GM12878 (cell line): ENCODE data around the gene FRAS1. TPM values are rescaled to one million over a fixed set of nuclear protein-coding genes. Genes with fewer than 3 reads are reported as not detected.
"Not testable (repeated sequence)": the region's sequence is repeated elsewhere in the genome, so short reads cannot be mapped to it uniquely, and the experiment has no call there.

Experiments
- ATAC-seq: fragments of 200-7000 bp; cut with Tn5 transposase; 3 replicates; pipeline ENCODE4 v1.9.1; 2020; ENCODE audit warnings: mild to moderate bottlenecking, moderate library complexity
- Bru-seq: library from RNA; stranded (reverse); fragments of 400-500 nt; gene quantifications from one replicate; lab custom pipeline; 2021; lab: Mats Ljungman, UMichigan
- BruChase-seq, 2 experiments: library from RNA; stranded (reverse); fragments of 400-500 nt; gene quantifications; one replicate each; lab custom pipeline; 2021; lab: Mats Ljungman, UMichigan
- BruUV-seq: library from RNA; stranded (reverse); fragments of 400-500 nt; replicated peaks from 2 replicates; lab custom pipeline; 2021; lab: Mats Ljungman, UMichigan
- CTCF ChIA-PET: fragments of 300-600 bp; sonication (Branson Sonifier 250); formaldehyde crosslinking; extraction: SDS; loops from one replicate; lab custom pipeline; 2021; ENCODE audit warnings: inconsistent platforms; lab: Yijun Ruan, JAX
- POLR2A ChIA-PET: fragments of 350-600 bp; formaldehyde crosslinking; extraction: SDS; loops from one replicate; lab custom pipeline; 2021; ENCODE audit warnings: inconsistent platforms; lab: Charles Lee
- RAD21 ChIA-PET: fragments of 300-600 bp; sonication (Branson Sonifier 250); formaldehyde crosslinking; loops from one replicate; lab custom pipeline; 2023; ENCODE audit warnings: antibody characterized with exemption; ENCODE audit not compliant: unreplicated experiment; lab: Charles Lee
- SMC1A ChIA-PET: fragments of 300-600 bp; sonication (Branson Sonifier 250); formaldehyde crosslinking; loops from one replicate; lab custom pipeline; 2023; ENCODE audit not compliant: unreplicated experiment, uncharacterized antibody; lab: Charles Lee
- DNase-seq: peaks from one replicate; pipeline ENCODE4 v3.0.0-alpha.2; 2011; ENCODE audit warnings: low read depth, low spot score
- FAIRE-seq: peaks from 3 replicates; lab custom pipeline; 2011; peaks lifted over from hg19 to GRCh38; lab: Jason Lieb, UNC
- H2AFZ ChIP-seq: 2 replicates; pipeline ENCODE4 v1.6.0; 2011; ENCODE audit warnings: low read depth, low read length, control low read depth; ENCODE audit not compliant: control insufficient read depth
- H3K27ac ChIP-seq: 2 replicates; pipeline ENCODE4 v1.5.1; 2011; ENCODE audit warnings: control low read depth; ENCODE audit not compliant: control insufficient read depth, insufficient read depth
- H3K27me3 ChIP-seq, 2 experiments: replicated peaks in 1 of 2; 2 replicates each; pipeline versions ENCODE4 v1.6.0 to v1.6.1; 2011; ENCODE audit warnings: low read length in 1 of 2; ENCODE audit not compliant: control insufficient read depth in 2 of 2, insufficient read depth in 2 of 2
- H3K36me3 ChIP-seq, 2 experiments: 2 replicates each; pipeline ENCODE4 v1.5.1; 2011; ENCODE audit warnings: low read length in 1 of 2; ENCODE audit not compliant: control insufficient read depth in 2 of 2, insufficient read depth in 2 of 2
- H3K4me1 ChIP-seq: 2 replicates; pipeline ENCODE4 v1.6.1; 2011; ENCODE audit warnings: mild to moderate bottlenecking, low read length, moderate library complexity, mixed read lengths; ENCODE audit not compliant: control insufficient read depth, insufficient read depth
- H3K4me2 ChIP-seq: 2 replicates; pipeline ENCODE4 v1.6.0; 2011; ENCODE audit warnings: control low read depth; ENCODE audit not compliant: control insufficient read depth, insufficient read depth
- H3K4me3 ChIP-seq: fragments of 200-600 bp; sonication (generic); 2 replicates; pipeline ENCODE4 v1.5.1; 2016
- H3K79me2 ChIP-seq: 2 replicates; pipeline ENCODE4 v1.6.0; 2011; ENCODE audit warnings: low read length; ENCODE audit not compliant: control insufficient read depth, insufficient read depth
- H3K9ac ChIP-seq: 2 replicates; pipeline ENCODE4 v1.8.0; 2011; ENCODE audit warnings: low read length, control low read depth, mixed read lengths; ENCODE audit not compliant: control insufficient read depth, insufficient read depth
- H3K9me3 ChIP-seq: replicated peaks from 3 replicates; pipeline ENCODE4 v1.5.1; 2011; ENCODE audit warnings: mild to moderate bottlenecking, low read length; ENCODE audit not compliant: control insufficient read depth, insufficient read depth
- H4K20me1 ChIP-seq: 2 replicates; pipeline ENCODE4 v1.6.0; 2011; ENCODE audit not compliant: control insufficient read depth, insufficient read depth
- CBX5 ChIP-seq: sonication (generic); IDR thresholded peaks from 2 replicates; pipeline ENCODE4 v1.6.1; 2016; ENCODE audit warnings: low read depth, moderate library complexity, mild to moderate bottlenecking, inconsistent platforms
- EGR1 ChIP-seq, 2 experiments: IDR thresholded peaks; 1 replicate in 1 of 2; 2 replicates in 1 of 2; pipeline ENCODE4 v1.6.1; 2011 to 2012; ENCODE audit warnings: low read depth in 2 of 2, low read length in 2 of 2, borderline replicate concordance in 1 of 2, mild to moderate bottlenecking in 1 of 2, moderate library complexity in 1 of 2
- NBN ChIP-seq: fragments of 450-650 bp; IDR thresholded peaks from 2 replicates; pipeline ENCODE4 v1.6.1; 2016
- SUZ12 ChIP-seq: fragments of 200-600 bp; sonication (generic); IDR thresholded peaks from one replicate; pipeline ENCODE4 v1.6.1; 2018; ENCODE audit warnings: antibody characterized with exemption, mild to moderate bottlenecking; ENCODE audit not compliant: unreplicated experiment
- WGBS: methylation state at CpG from one replicate; pipeline ENCODE4 v1.1.6; 2016; ENCODE audit warnings: low lambda C conversion rate; ENCODE audit not compliant: insufficient replicate concordance, insufficient coverage; ENCODE audit errors: missing lambda C conversion rate; 5-methylcytosine and 5-hydroxymethylcytosine counted together
- in situ Hi-C: fragments of 300-500 bp; cut with MboI; formaldehyde crosslinking; loops from 9 replicates; pipeline ENCODE4 v1.14.3; 2018; ENCODE audit warnings: mixed read lengths
- intact Hi-C: fragments of 100-400 bp; cut with micrococcal nuclease; formaldehyde crosslinking; loops from one replicate; pipeline ENCODE4 v1.14.2; 2022; ENCODE audit not compliant: unreplicated experiment
- long read RNA-seq, 2 experiments: library from polyadenylated mRNA; unstranded; transcript quantifications; one replicate each; pipeline ENCODE4 v2.0.0, GENCODE V29; 2019 to 2020
- polyA minus RNA-seq, 3 experiments: library from RNA; depleted of rRNA, polyadenylated mRNA; stranded (reverse); fragments of >200 nt; gene quantifications; 2 replicates each; pipeline ENCODE4 v1.2.3, GENCODE V29; 2011
- polyA plus RNA-seq, 11 experiments: library from polyadenylated mRNA; depleted of rRNA in 4 of 11; unstranded in 6 of 11; stranded (reverse) in 5 of 11; fragments of >200 nt; fragmentation: Nextera tagmentation in 4 of 11; fragmentation: Illumina TruSeq in 1 of 11; extraction: Ambion mirVana in 4 of 11; extraction: Trizol in 1 of 11; gene quantifications; 1 replicate in 1 of 11; 2 replicates in 10 of 11; pipeline versions ENCODE4 v1.2.1 to v1.2.3, GENCODE V29; 2011 to 2016; ENCODE audit warnings: inconsistent platforms in 2 of 11, missing spikeins in 2 of 11, low read depth in 1 of 11
- total RNA-seq, 4 experiments: library from RNA; depleted of rRNA in 3 of 4; stranded (reverse); fragments of >200 nt in 3 of 4; fragmentation: Illumina TruSeq in 1 of 4; extraction: Trizol in 1 of 4; gene quantifications; 2 replicates each; pipeline versions ENCODE4 v1.2.1 to v1.2.3, GENCODE V29; 2013 to 2021

Gene FRAS1
- total RNA-seq (2013; cell fraction: nucleolus; rRNA removed), result 71.6 and 71.8 TPM in 2 replicates
- total RNA-seq (2014; rRNA removed), result 0.45 and 0.54 TPM in 2 replicates
- 0.22 and 0.28 TPM in 2 replicates for total RNA-seq (2014; rRNA removed; fragmentation: Illumina TruSeq; extraction: Trizol)
- 0.66 and 0.97 TPM in 2 replicates for total RNA-seq (2021)
- polyA plus RNA-seq (2011; ENCODE audit: low read depth), result not detected
- 8.9 and 11.7 TPM in 2 replicates for polyA plus RNA-seq (2011; rRNA removed)
- polyA plus RNA-seq (2011; cell fraction: cytosol; rRNA removed), result 8.9 and 11.6 TPM in 2 replicates
- 32.1 and 38.5 TPM in 2 replicates for polyA plus RNA-seq (2011; cell fraction: nucleus; rRNA removed)
- 0.03 and 0.04 TPM in 2 replicates for polyA plus RNA-seq (2012)
- 0.35 TPM in 2 replicates for polyA plus RNA-seq (2014; fragmentation: Illumina TruSeq; extraction: Trizol)
- under 1 TPM; 0.13 TPM for polyA plus RNA-seq (2014; fragmentation: Nextera tagmentation; extraction: Ambion mirVana)
- 0.12 and 0.49 TPM in 2 replicates for polyA plus RNA-seq (2014; rRNA removed)
- under 1 TPM; 0.08 to 0.17 TPM for polyA plus RNA-seq (2016; fragmentation: Nextera tagmentation; extraction: Ambion mirVana)
- polyA minus RNA-seq (2011; rRNA and poly(A)+ RNA removed), result 55.2 and 61.7 TPM in 2 replicates
- 10.8 and 14.7 TPM in 2 replicates for polyA minus RNA-seq (2011; cell fraction: cytosol; rRNA and poly(A)+ RNA removed)
- polyA minus RNA-seq (2011; cell fraction: nucleus; rRNA and poly(A)+ RNA removed), result 89.3 and 122 TPM in 2 replicates
- percentile 50 among the genes with signal in this experiment for Bru-seq, nascent RNA
- percentile 49 among the genes with signal in this experiment for BruChase-seq, experiment 1, labeled RNA remaining after a 6-hour chase
- percentile 54 among the genes with signal in this experiment for BruChase-seq, experiment 2, labeled RNA remaining after a 2-hour chase
- long read RNA-seq, experiment 1, partial matches to known transcripts, result 1 of 1 reads
- long read RNA-seq, experiment 1, other reads (novel, unspliced or antisense), result 0 of 1 reads
- long read RNA-seq, experiment 2, partial matches to known transcripts, result 4 of 24 reads
- long read RNA-seq, experiment 2, other reads (novel, unspliced or antisense), result 20 of 24 reads

- RAD21 ChIA-PET, result interaction anchor here (0.9 to 2.2 kb wide), 10 partner anchors 63 to 806 kb away, joined by 3 to 6 read pairs (median 4); no protein-coding TSS in a partner anchor
- ATAC-seq (peak; percentile 70), DNase-seq (no peak), FAIRE-seq (no peak)
- Histone ChIP-seq H3K36me3 (no peaks in the 10 kb centered on the region), H3K4me1 (peaks cover 12% of the 10 kb centered on the region; the same call in 1 of the 2 replicates), H3K9ac (no peak within 1 kb of the TSS; the same call in 1 of the 2 replicates), H2AFZ (peak within 1 kb of the TSS; percentile 20), H3K9me3 (no peaks in the 10 kb centered on the region), H3K27ac (no peak within 1 kb of the TSS), H3K4me3 (peak within 1 kb of the TSS; percentile 63), H4K20me1 (no peaks in the 10 kb centered on the region), H3K4me2 (peak within 1 kb of the TSS; percentile 93), H3K27me3 (peaks cover 0 to 35% of the 10 kb centered on the region in 2 experiments; a peak in 3 of 4 replicates), H3K79me2 (no peaks in the 10 kb centered on the region)
- in situ Hi-C loops, result no loop called here
- intact Hi-C loops, result loop anchor here (5.0 to 10.0 kb wide), 4 partner anchors 508 to 805 kb away; no protein-coding TSS in a partner anchor
- POLR2A ChIA-PET, result interaction anchor here (0.6 kb wide), 1 partner anchor 581 kb away, joined by 3 read pairs; no protein-coding TSS in a partner anchor
- CTCF ChIA-PET, result interaction anchor here (0.9 to 1.6 kb wide), 5 partner anchors 11 to 536 kb away, joined by 3 to 5 read pairs (median 3); no protein-coding TSS in a partner anchor
- WGBS, result 2% methylated on average over 39 of the region's 39 CpGs
- BruUV-seq, result no TSS peak
- 0 out of 2 replicates have a peak, but pooled peaks have one; percentile 1 for TF ChIP-seq NBN
- TF ChIP-seq SUZ12, result peak; percentile 74
- TF ChIP-seq CBX5, result no peak
- no peak for TF ChIP-seq EGR1 (IDR thresholded peaks at IDR 0.05; ENCODE audit: borderline replicate concordance in 1 of 2, low read depth in 2 of 2, low read length in 2 of 2)
- SMC1A ChIA-PET, result interaction anchor here (1.0 to 1.1 kb wide), 2 partner anchors 110 to 540 kb away, joined by 3 read pairs; no protein-coding TSS in a partner anchor
Measured at GRCh38 chr4:78057135-78057599, at the start of gene FRAS1. TSS of gene FRAS1 (plus strand) at chr4:78057323. CDS start at chr4:78058010, 687 bp downstream.

- FAIRE-seq, H3K36me3 ChIP-seq, H3K79me2 ChIP-seq, H4K20me1 ChIP-seq, RAD21 ChIA-PET, ATAC-seq, H3K9ac ChIP-seq, H3K27ac ChIP-seq, H3K4me2 ChIP-seq, H2AFZ ChIP-seq, H3K27me3 ChIP-seq, DNase-seq, POLR2A ChIA-PET, BruUV-seq, in situ Hi-C loops, H3K4me1 ChIP-seq, CTCF ChIA-PET, intact Hi-C loops, H3K4me3 ChIP-seq, SMC1A ChIA-PET, H3K9me3 ChIP-seq: not testable (repeated sequence)
- 64% methylated on average over 5 of the region's 5 CpGs for WGBS
Measured at GRCh38 chr4:78011003-78011402, 46.1 kb upstream of the FRAS1 start.
